Cardiac atrium fibroblast (primary cell): Measurements from ENCODE around the gene SLC39A6. TPM values are rescaled to one million over a fixed set of nuclear protein-coding genes. Genes with fewer than 3 reads are reported as not detected.

Experiments
- total RNA-seq: library from RNA; depleted of rRNA; stranded (reverse); fragments of >200 nt; gene quantifications from 2 replicates; pipeline ENCODE4 v1.2.3, GENCODE V29; 2015

SLC39A6 gene, protein sequence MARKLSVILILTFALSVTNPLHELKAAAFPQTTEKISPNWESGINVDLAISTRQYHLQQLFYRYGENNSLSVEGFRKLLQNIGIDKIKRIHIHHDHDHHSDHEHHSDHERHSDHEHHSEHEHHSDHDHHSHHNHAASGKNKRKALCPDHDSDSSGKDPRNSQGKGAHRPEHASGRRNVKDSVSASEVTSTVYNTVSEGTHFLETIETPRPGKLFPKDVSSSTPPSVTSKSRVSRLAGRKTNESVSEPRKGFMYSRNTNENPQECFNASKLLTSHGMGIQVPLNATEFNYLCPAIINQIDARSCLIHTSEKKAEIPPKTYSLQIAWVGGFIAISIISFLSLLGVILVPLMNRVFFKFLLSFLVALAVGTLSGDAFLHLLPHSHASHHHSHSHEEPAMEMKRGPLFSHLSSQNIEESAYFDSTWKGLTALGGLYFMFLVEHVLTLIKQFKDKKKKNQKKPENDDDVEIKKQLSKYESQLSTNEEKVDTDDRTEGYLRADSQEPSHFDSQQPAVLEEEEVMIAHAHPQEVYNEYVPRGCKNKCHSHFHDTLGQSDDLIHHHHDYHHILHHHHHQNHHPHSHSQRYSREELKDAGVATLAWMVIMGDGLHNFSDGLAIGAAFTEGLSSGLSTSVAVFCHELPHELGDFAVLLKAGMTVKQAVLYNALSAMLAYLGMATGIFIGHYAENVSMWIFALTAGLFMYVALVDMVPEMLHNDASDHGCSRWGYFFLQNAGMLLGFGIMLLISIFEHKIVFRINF
- total RNA-seq: 46.2 and 56.1 TPM in 2 replicates

GRCh38 chr18:36129300-36130038 is at the start of gene SLC39A6, which contains the start of gene ELP2:
TSS of gene SLC39A6 (minus strand) at chr18:36129340. CDS start at chr18:36127007, 2,333 bp downstream.
TSS of gene ELP2 (plus strand) at chr18:36129899. CDS start at chr18:36129934, 35 bp downstream.

GRCh38 chr18:36067055-36067957 is 61.8 kb downstream of the SLC39A6 start, which contains the start of gene RPRD1A:
TSS of gene RPRD1A (minus strand) at chr18:36067559. CDS start at chr18:36067404, 155 bp downstream.

Other genes starting within 250 kb of the SLC39A6 start
- 19.5 and 28.8 TPM in 2 replicates for gene RPRD1A, start 61.8 kb downstream of the SLC39A6 start, total RNA-seq
- gene ELP2, start 559 bp upstream of the SLC39A6 start, total RNA-seq: 35.2 and 41.7 TPM in 2 replicates
- gene MOCOS, start 58.2 kb upstream of the SLC39A6 start, total RNA-seq: 1.1 and 2.3 TPM in 2 replicates
- gene FHOD3, start 168.4 kb upstream of the SLC39A6 start, total RNA-seq: under 0.01 and 0.18 TPM in 2 replicates